Non-pigmented ciliary epithelial cell (primary cell): ENCODE measurements around the gene ALDH2.
"Not testable (repeated sequence)": the region's sequence is repeated elsewhere in the genome, so short reads cannot be mapped to it uniquely, and the experiment has no call there.

Experiments used
- DNase-seq: peaks from one replicate; pipeline ENCODE4 v3.0.0-alpha.2; 2010; ENCODE audit warnings: low read depth

ALDH2 gene

DNA sequence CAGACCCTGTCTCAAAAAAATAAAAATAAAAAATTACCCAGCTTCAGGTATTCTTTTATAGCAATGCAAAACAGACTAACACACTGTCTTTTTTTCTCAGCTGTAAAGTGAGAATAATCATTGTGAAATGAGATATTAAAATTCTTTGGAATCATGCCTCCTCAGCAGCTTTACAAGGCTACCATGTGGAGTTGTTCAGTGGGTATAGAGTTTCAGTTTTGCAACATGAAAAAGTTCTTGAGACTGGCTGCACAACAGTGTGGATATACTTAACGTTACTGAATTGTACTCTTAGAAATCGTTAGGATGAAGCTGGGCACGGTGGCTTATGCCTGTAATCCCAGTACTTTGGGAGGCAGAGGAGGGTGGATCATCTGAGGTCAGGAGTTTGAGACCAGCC, 59.6 kb downstream of the ALDH2 start:
- no peak for DNase-seq

- DNase-seq: no peak
Measured at GRCh38 chr12:111826992-111827391, 60.3 kb downstream of the ALDH2 start.

DNA sequence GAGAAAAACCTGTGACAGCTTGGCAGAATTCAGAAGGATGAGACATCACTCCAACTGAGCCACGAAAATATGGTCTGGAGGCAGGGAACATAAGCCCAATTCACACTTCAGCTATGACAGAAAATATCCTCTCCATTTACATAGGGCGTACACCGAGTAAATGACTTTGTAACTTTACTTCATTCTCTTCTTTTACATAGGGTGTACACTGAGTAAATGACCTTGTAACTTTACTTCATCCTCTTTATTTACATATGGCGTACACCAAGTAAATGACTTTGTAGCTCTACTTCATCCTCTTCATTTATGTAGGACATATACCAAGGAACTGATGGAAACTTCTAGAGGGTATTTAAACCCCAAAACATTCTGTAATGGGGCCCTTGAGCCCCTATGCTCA, 61.2 kb downstream of the ALDH2 start:
- DNase-seq: no peak

GRCh38 chr12:111828338-111828979, 61.7 kb downstream of the ALDH2 start:
- no peak for DNase-seq

- not testable (repeated sequence) for DNase-seq
Measured at GRCh38 chr12:111829635-111830034, 62.9 kb downstream of the ALDH2 start.

DNA sequence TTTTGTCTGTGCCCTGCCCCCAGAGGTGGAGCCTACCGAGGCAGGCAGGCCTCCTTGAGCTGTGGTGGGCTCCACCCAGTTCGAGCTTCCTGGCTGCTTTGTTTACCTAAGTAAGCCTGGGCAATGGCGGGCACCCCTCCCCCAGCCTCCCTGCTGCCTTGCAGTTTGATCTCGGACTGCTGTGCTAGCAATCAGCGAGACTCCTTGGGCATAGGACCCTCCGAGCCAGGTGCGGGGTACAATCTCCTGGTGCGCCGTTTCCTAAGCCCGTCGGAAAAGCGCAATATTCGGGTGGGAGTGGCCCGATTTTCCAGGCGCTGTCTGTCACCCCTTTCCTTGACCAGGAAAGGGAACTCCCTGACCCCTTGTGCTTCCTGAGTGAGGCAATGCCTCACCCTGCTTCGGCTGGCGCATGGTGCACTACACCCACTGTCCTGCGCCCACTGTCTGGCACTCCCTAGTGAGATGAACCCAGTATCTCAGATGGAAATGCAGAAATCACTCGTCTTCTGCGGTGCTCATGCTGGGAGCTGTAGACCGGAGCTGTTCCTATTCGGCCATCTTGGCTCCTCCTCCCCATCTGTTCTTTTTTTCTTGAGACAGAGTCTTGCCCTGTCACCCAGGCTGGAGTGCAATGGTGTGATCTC, 68.1 kb downstream of the ALDH2 start:
- DNase-seq: not testable (repeated sequence)

- not testable (repeated sequence) for DNase-seq
Measured at GRCh38 chr12:111835531-111836181, 68.9 kb downstream of the ALDH2 start.

DNA sequence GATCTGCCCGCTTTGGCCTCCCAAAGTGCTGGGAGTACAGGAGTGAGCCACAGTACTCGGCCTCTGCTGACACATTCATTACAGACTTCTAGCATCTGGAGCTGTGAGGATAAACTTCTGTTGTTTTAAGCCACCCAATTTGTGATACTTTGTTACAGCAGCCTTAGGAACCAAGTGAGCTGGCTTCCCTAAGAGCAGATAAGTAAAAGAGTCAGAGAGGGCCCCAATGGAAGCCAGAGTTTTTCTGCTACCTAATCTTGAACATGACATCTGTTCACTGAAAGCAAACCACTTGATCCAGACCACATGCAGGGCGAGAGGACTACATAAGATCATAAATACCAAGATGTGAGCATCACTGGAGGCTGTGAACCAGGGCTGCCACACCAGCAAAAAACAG, 71.6 kb downstream of the ALDH2 start:
- no peak for DNase-seq

GRCh38 chr12:111840807-111841206, 74.1 kb downstream of the ALDH2 start:
- DNase-seq: no peak

- DNase-seq: no peak
Measured at GRCh38 chr12:111841236-111841749, 74.6 kb downstream of the ALDH2 start.

- peak; percentile 67 for DNase-seq
Measured at GRCh38 chr12:111841750-111842555, 75.2 kb downstream of the ALDH2 start, which contains the start of gene MAPKAPK5. TSS of gene MAPKAPK5 (plus strand) at chr12:111842228. CDS start at chr12:111842734, 506 bp downstream.

- no peak for DNase-seq
Measured at GRCh38 chr12:111842556-111843396, 76.0 kb downstream of the ALDH2 start.

DNA sequence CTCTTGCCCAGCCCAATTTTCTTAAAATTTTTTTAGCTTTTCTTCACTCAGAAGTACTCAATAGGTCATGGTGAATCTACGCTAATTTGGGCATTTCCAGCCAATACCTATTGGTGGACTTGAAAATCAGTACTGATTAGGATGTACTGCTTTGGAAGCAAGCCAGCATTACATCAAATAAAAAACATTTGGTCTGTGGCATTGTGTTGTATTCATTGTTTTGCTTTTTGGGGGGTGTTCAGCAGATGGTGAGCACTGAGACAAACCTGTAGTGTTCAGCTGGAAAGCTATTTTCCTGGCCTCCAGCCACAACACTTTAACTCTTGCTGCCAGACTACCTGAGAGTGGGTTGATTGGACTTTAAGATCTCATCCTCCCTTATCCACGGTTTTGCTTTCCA, 79.3 kb downstream of the ALDH2 start:
- DNase-seq: no peak

DNA sequence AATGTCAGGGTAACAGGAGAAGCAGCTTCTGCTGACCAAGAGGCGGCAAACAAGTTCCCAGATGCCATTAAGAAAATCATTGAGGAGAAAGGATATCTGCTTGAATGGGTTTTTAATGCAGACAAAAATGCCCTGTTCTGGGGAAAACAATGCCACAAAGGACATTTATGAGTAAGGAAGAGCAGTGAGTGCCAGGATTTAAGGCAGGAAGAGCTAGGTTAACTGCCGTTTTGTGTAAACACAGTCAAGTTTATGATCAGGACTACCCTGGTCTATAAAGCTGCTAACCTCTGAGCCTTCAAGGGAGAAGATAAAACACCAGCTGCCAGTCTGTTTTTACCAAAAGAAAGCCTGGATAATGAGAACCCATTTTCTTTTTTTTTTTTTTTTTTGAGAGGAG, 83.8 kb downstream of the ALDH2 start:
- no peak for DNase-seq

- no peak for DNase-seq
Measured at GRCh38 chr12:111858186-111858585, 91.5 kb downstream of the ALDH2 start.

GRCh38 chr12:111858778-111859177, 92.0 kb downstream of the ALDH2 start:
- no peak for DNase-seq

DNA sequence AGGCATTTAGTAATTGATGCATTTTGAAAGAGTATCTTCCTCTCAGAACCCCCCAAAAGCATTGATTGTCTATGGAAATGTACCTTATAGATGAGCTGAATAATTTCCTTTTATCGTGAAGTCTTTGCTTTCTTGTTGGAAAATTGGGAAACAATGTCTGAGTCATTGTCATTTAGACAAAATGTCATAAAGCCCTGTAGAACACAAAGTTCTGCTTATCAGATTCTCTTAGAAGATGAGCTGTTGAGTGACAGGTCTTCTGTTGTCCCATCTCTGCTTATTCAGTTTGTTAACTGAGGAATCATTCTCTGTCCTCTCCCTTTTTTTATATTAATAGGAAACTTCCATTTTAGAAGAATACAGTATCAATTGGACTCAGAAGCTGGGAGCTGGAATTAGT, 98.2 kb downstream of the ALDH2 start:
- DNase-seq: no peak
